Measurements from ENCODE around the gene RAE1. TPM values are rescaled to one million over a fixed set of nuclear protein-coding genes. Genes with fewer than 3 reads are reported as not detected.

RAE1 gene
- total and polyA plus RNA-seq, 2 experiments from 2014 or later = 35.4 to 43.3 TPM

DNA sequence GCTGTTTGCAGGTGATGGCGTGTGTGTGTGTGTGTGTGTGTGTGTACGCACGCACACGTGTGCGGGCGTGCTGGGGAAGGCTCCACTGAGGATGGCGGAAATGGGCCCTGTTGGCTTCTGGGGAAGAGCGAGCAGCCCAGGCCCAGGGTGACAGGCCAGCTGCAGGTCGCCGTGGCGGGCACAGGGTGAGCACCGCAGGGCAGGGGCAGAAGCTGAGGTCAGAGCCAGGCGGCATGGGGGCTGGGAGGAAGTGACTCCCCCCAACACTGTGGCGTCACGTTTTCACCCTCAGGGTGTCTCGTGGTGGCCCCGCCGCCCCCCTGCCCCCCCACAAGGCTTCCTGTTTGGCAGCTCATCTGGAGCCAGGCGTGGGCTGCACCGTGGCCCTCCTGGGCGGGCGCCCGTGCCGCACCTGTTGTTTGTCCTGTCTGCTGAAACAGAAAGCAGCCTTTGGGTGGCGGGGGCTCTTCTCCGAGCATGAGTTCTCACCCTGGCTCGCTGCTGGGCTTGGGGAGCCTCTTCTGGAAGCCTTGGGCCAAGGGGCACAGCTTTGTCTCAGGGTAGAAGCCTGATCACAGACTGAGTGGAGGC lies 47.3 kb downstream of the RAE1 start:
- ATAC-seq (no peak), DNase-seq (ENCODE audit: low spot score) (no peak)
- Histone ChIP-seq H3K27me3 (ENCODE audit: insufficient read depth) (no peaks in the 10 kb centered on the region), H3K4me2 (no peak overlapping the region), H3K36me3 (ENCODE audit: insufficient read depth) (peaks cover 7% of the 10 kb centered on the region; the same call in 1 of the 2 replicates), H3K27ac (ENCODE audit: low read depth) (no peak overlapping the region), H4K20me1 (replicated peaks; ENCODE audit: insufficient read depth) (peaks cover 19% of the 10 kb centered on the region), H3F3A (replicated peaks; ENCODE audit: low read depth) (no peaks in the 10 kb centered on the region), H3K4me3 (no peak overlapping the region), H2AFZ (no peak overlapping the region), H3K79me2 (replicated peaks; ENCODE audit: insufficient read depth) (peaks cover 88% of the 10 kb centered on the region), H3K9me2 (ENCODE audit: insufficient read depth) (no peaks in the 10 kb centered on the region), H3K4me1 (ENCODE audit: insufficient read depth) (no peaks in the 10 kb centered on the region)
- no peak overlapping the region for H3K27ac Mint-ChIP-seq
- peaks cover 5% of the 10 kb centered on the region for H3K27me3 Mint-ChIP-seq (ENCODE audit: insufficient read depth, low read depth, poor library complexity)
- no peaks in the 10 kb centered on the region for H3K9me3 Mint-ChIP-seq
- TF ChIP-seq REST (IDR thresholded peaks at IDR 0.05; ENCODE audit: unreplicated experiment) (no peak), JUNB (IDR thresholded peaks at IDR 0.05; ENCODE audit: unreplicated experiment) (no peak), EZH2phosphoT487 (IDR thresholded peaks at IDR 0.05; ENCODE audit: unreplicated experiment) (no peak), ZNF114 (CRISPR knock-in tag; IDR thresholded peaks at IDR 0.05) (no peak), NANOG (IDR thresholded peaks at IDR 0.05; ENCODE audit: borderline replicate concordance) (no peak), ZNF462 (CRISPR knock-in tag; IDR thresholded peaks at IDR 0.05) (no peak), CREB1 (CRISPR knock-in tag; IDR thresholded peaks at IDR 0.05; ENCODE audit: low read depth) (no peak), STAT1 (IDR thresholded peaks at IDR 0.05; ENCODE audit: unreplicated experiment) (no peak), EZH2 (IDR thresholded peaks at IDR 0.05; ENCODE audit: low read depth, unreplicated experiment) (no peak), POLR2AphosphoS5 (IDR thresholded peaks at IDR 0.05; ENCODE audit: low read depth) (no peak), ZNF331 (CRISPR knock-in tag; IDR thresholded peaks at IDR 0.05; ENCODE audit: low read depth) (no peak), ETS1 (IDR thresholded peaks at IDR 0.05) (no peak)
- TF ChIP-seq, protein P1, sequence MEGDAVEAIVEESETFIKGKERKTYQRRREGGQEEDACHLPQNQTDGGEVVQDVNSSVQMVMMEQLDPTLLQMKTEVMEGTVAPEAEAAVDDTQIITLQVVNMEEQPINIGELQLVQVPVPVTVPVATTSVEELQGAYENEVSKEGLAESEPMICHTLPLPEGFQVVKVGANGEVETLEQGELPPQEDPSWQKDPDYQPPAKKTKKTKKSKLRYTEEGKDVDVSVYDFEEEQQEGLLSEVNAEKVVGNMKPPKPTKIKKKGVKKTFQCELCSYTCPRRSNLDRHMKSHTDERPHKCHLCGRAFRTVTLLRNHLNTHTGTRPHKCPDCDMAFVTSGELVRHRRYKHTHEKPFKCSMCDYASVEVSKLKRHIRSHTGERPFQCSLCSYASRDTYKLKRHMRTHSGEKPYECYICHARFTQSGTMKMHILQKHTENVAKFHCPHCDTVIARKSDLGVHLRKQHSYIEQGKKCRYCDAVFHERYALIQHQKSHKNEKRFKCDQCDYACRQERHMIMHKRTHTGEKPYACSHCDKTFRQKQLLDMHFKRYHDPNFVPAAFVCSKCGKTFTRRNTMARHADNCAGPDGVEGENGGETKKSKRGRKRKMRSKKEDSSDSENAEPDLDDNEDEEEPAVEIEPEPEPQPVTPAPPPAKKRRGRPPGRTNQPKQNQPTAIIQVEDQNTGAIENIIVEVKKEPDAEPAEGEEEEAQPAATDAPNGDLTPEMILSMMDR (conservative IDR thresholded peaks at IDR 0.05; ENCODE audit: low read depth in 2 of 2) = no peak
- H3K4me1 Mint-ChIP-seq = peaks cover 28% of the 10 kb centered on the region
- no peak overlapping the region for H3K4me3 Mint-ChIP-seq
- H3K36me3 Mint-ChIP-seq (ENCODE audit: low read depth) = peaks cover 67% of the 10 kb centered on the region
